Measurements from ENCODE around the gene SKA3.
"Not testable (repeated sequence)": the region's sequence is repeated elsewhere in the genome, so short reads cannot be mapped to it uniquely, and the experiment has no call there.

SKA3 gene

DNA sequence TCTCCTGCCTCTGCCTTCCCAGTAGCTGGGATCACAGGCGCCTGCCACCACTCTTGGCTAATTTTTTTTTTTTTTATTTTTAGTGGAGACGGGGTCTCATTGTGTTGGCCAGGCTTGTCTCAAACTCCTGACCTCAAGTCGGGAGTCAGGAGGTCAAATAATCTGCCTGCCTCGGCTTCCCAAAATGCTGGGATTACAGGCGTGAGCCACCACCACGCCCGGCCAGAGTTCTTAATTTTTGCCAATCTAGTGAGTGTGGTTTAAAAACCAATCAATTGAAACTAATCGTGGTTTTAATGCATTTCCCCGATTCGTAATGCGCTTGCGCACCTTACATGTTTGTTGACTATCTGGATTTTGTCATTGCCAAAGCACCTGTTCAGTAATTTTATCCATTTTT lies 37.0 kb downstream of the SKA3 start:
- POLR2A ChIA-PET = no interaction called here
- TF ChIP-seq, protein P1, sequence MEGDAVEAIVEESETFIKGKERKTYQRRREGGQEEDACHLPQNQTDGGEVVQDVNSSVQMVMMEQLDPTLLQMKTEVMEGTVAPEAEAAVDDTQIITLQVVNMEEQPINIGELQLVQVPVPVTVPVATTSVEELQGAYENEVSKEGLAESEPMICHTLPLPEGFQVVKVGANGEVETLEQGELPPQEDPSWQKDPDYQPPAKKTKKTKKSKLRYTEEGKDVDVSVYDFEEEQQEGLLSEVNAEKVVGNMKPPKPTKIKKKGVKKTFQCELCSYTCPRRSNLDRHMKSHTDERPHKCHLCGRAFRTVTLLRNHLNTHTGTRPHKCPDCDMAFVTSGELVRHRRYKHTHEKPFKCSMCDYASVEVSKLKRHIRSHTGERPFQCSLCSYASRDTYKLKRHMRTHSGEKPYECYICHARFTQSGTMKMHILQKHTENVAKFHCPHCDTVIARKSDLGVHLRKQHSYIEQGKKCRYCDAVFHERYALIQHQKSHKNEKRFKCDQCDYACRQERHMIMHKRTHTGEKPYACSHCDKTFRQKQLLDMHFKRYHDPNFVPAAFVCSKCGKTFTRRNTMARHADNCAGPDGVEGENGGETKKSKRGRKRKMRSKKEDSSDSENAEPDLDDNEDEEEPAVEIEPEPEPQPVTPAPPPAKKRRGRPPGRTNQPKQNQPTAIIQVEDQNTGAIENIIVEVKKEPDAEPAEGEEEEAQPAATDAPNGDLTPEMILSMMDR (IDR thresholded peaks at IDR 0.05; ENCODE audit: control extremely low read depth, extremely low read depth, low read depth, missing control alignments) = no peak
- DNase-seq (ENCODE audit: extremely low spot score) = no peak
- CTCF ChIA-PET = interaction anchor here (1.2 to 2.9 kb wide), 2 partner anchors 37 to 338 kb away, joined by 3 to 8 read pairs; partner anchors contain the start of genes MRPL57 and SKA3

DNA sequence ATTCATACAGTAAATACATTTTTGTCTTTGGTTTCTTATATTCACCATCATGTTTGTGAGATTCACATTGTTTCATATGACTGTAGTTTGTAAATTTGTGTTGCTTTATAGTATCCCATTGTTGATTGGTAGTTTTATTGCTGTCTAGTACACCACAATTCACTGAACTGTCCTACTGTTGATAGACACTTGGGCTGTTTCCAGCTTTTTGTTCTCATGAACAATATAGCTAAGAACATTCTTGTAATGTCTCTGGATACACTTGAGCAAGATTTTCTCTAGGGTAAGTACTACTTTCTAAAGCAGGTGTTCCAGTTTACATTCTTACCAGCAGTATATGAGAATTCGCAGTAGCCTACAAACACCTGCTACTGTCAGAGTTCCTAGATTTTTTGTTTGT lies 37.8 kb downstream of the SKA3 start:
- CTCF ChIA-PET = interaction anchor here (1.2 to 2.9 kb wide), 3 partner anchors 38 to 339 kb away, joined by 3 to 8 read pairs (median 5); partner anchors contain the start of genes MRPL57 and SKA3
- DNase-seq (ENCODE audit: extremely low spot score) = no peak
- TF ChIP-seq, protein P1 (IDR thresholded peaks at IDR 0.05; ENCODE audit: control extremely low read depth, extremely low read depth, low read depth, missing control alignments) = no peak
- POLR2A ChIA-PET = no interaction called here

DNA sequence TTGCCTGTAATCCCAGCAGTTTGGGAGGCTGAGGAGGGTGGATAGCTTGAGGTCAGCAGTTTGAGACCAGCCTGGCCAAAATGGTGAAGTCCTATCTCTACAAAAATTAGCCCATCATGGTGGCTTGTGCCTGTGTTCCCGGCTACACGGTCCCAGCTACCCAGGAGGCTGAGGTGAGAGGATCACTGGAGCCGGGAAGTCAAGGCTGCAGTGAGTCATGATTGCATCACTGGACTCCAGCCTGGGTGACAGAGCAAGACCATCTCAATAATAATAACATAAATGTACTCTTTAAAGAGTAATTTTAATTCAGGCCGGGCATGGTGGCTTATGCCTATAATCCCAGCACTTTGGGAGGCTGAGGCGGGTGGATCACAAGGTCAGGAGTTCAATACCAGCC lies 38.7 kb downstream of the SKA3 start:
- ChIA-PET CTCF (interaction anchor here (2.1 to 2.9 kb wide), 2 partner anchors 42 to 340 kb away, joined by 5 to 8 read pairs; no protein-coding TSS in a partner anchor), POLR2A (interaction anchor here (0.5 kb wide), 1 partner anchor 33 kb away, joined by 9 read pairs; no protein-coding TSS in a partner anchor)
- TF ChIP-seq, protein P1 (IDR thresholded peaks at IDR 0.05; ENCODE audit: control extremely low read depth, extremely low read depth, low read depth, missing control alignments) = no peak
- DNase-seq (ENCODE audit: extremely low spot score) = no peak

DNA sequence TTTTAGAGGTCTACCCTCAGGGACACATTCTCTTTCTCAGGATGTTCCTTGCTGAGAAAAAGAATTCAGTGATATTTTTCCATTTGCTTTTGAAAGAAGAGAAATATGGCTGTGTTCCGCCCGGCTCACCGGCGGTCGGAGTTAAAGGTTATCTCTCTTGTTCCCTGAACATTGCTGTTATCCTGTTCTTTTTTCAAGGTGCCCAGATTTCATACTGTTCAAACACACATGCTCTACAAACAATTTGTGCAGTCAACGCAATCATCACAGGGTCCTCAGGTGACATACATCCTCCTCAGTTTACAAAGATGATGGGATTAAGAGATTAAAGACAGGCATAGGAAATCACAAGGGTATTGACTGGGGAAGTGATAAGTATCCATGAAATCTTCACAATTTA lies 40.5 kb downstream of the SKA3 start:
- DNase-seq (ENCODE audit: extremely low spot score); CTCF ChIA-PET; POLR2A ChIA-PET: not testable (repeated sequence)

DNA sequence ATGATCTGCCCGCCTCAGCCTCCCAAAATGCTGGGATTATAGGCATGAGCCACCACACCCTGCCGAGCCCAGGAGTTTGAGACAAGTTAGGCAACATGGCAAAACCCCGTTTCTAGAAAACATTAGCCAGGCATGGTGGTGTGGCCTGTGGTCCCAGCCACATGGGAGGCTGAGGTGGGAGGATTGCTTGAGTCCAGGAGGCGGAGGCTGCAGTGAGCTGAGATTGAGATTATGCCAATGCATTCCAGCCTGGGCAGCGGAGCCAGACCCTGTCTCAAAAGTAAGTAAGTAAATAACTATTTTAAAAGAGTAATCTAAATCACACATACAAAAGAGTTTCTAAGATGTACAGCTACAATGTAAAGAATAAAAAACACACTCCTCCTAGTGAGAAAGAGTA lies 41.9 kb downstream of the SKA3 start:
- TF ChIP-seq, protein P1 (IDR thresholded peaks at IDR 0.05; ENCODE audit: control extremely low read depth, extremely low read depth, low read depth, missing control alignments) = no peak
- ChIA-PET POLR2A (interaction anchor here (0.6 kb wide), 1 partner anchor 14 kb away, joined by 3 read pairs; no protein-coding TSS in a partner anchor), CTCF (interaction anchor here (1.1 to 1.2 kb wide), 2 partner anchors 42 to 45 kb away, joined by 4 to 5 read pairs; partner anchors contain the start of genes MRPL57 and SKA3)
- DNase-seq (ENCODE audit: extremely low spot score) = no peak

DNA sequence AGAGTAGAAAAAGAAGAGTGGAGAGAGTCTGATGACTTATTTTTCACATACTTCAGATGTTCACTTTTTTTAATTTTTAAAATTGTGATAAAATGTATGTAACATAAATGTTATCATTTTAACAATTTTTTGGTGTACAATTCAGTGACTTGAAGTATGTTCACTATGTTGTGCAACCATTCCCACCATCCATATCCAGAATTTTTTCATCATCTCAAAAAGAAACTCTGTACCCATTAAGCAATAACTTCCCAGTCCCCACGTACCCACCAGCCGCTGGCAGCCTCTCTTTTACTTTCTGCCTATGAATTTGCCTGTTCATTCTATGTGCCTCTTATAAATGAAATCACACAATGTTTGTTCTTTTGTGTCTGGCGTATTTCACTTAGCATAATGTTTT lies 43.3 kb downstream of the SKA3 start:
- CTCF ChIA-PET = interaction anchor here (1.0 kb wide), 1 partner anchor 189 kb away, joined by 6 read pairs; no protein-coding TSS in a partner anchor

DNA sequence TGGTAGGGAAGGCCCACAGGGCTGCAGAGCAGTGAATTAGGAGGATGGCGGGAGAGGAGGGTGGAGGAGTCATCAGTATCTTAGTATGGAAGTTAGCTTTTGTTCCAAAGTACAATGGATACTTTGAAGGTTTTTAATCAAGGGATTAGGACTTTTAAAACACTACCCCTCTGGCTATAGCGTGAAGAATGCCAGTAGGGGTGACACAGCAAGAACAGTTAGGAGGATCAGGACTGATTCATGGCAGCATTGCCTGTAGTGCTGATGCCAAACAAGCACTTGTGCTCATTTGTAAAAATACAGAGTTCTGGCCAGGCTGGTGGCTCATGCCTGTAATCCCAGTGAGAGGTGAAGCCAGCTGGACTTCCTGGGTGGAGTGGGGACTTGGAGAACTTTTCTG lies 46.2 kb downstream of the SKA3 start:
- TF ChIP-seq, protein P1 (IDR thresholded peaks at IDR 0.05; ENCODE audit: control extremely low read depth, extremely low read depth, low read depth, missing control alignments) = no peak
- CTCF ChIA-PET = interaction anchor here (0.8 to 1.4 kb wide), 3 partner anchors 12 to 48 kb away, joined by 3 to 4 read pairs (median 4); partner anchors contain the start of genes MRPL57 and SKA3
- DNase-seq (ENCODE audit: extremely low spot score) = no peak
- POLR2A ChIA-PET = no interaction called here

More for the DNA sequence above, 43.3 kb downstream of the SKA3 start:
- POLR2A ChIA-PET = no interaction called here
- DNase-seq (ENCODE audit: extremely low spot score) = no peak
- TF ChIP-seq, protein P1 (IDR thresholded peaks at IDR 0.05; ENCODE audit: control extremely low read depth, extremely low read depth, low read depth, missing control alignments) = no peak
